Karpas-422 (cell line): ENCODE measurements around the gene RHOV. TPM values are rescaled to one million over a fixed set of nuclear protein-coding genes. Genes with fewer than 3 reads are reported as not detected.

Source experiments
- DNase-seq: peaks from one replicate; pipeline ENCODE4 v3.0.0-alpha.2; 2015
- H2AFZ ChIP-seq: fragments of 200-600 bp; sonication (generic); 2 replicates; pipeline ENCODE4 v1.6.1; 2014; ENCODE audit warnings: antibody characterized with exemption, low read length, mixed read lengths
- H3K27ac ChIP-seq: fragments of 200-600 bp; sonication (generic); 2 replicates; pipeline ENCODE4 v1.5.1; 2014; ENCODE audit warnings: mild to moderate bottlenecking, low read length, moderate library complexity
- H3K27me3 ChIP-seq: fragments of 200-600 bp; sonication (generic); 2 replicates; pipeline ENCODE4 v1.6.1; 2014; ENCODE audit warnings: low read length, mixed read lengths
- H3K36me3 ChIP-seq: fragments of 200-600 bp; sonication (generic); 2 replicates; pipeline ENCODE4 v1.6.1; 2014; ENCODE audit warnings: low read length, mixed read lengths; ENCODE audit not compliant: insufficient read depth
- H3K4me1 ChIP-seq: fragments of 200-600 bp; sonication (generic); 2 replicates; pipeline ENCODE4 v1.6.1; 2014; ENCODE audit warnings: mild to moderate bottlenecking, low read length, mixed read lengths
- H3K4me2 ChIP-seq: fragments of 200-600 bp; sonication (generic); 2 replicates; pipeline ENCODE4 v1.6.1; 2014; ENCODE audit warnings: low read length, low read depth, mild to moderate bottlenecking; ENCODE audit not compliant: poor library complexity, severe bottlenecking
- H3K4me3 ChIP-seq: fragments of 200-600 bp; sonication (generic); 2 replicates; pipeline ENCODE4 v1.5.1; 2014; ENCODE audit warnings: mild to moderate bottlenecking, antibody characterized with exemption, low read length, mixed read lengths
- H3K79me2 ChIP-seq: fragments of 200-600 bp; sonication (generic); 2 replicates; pipeline ENCODE4 v1.6.1; 2014; ENCODE audit warnings: mild to moderate bottlenecking, low read length, mixed read lengths
- H3K9ac ChIP-seq: fragments of 200-600 bp; sonication (generic); 2 replicates; pipeline ENCODE4 v1.6.0; 2014; ENCODE audit warnings: low read length
- H3K9me2 ChIP-seq: fragments of 200-600 bp; sonication (generic), shearing (Covaris generic); replicated peaks from 2 replicates; pipeline ENCODE4 v1.6.0; 2014; ENCODE audit warnings: mild to moderate bottlenecking, low read length, moderate library complexity; ENCODE audit not compliant: insufficient read depth
- H3K9me3 ChIP-seq: fragments of 300-700, 200-600 bp; sonication (generic); 2 replicates; pipeline ENCODE4 v1.6.1; 2014; ENCODE audit warnings: low read length, mixed read lengths
- H4K20me1 ChIP-seq: fragments of 200-600 bp; sonication (generic); 2 replicates; pipeline ENCODE4 v1.6.1; 2014; ENCODE audit warnings: mild to moderate bottlenecking, antibody characterized with exemption, low read length, low read depth; ENCODE audit not compliant: insufficient read depth
- total RNA-seq: library from RNA; depleted of rRNA; stranded (reverse); fragments of >200 nt; shearing (Covaris generic); gene quantifications from 2 replicates; pipeline ENCODE4 v1.2.3, GENCODE V29; 2014; ENCODE audit warnings: low replicate concordance

RHOV gene
- total RNA-seq, 1 experiment from 2014 or later = not detected

- DNase-seq = no peak
- Histone ChIP-seq H3K9me3 (no peaks in the 10 kb centered on the region), H3K4me2 (no peak overlapping the region), H3K36me3 (no peaks in the 10 kb centered on the region), H2AFZ (no peak overlapping the region), H3K4me1 (peaks cover 14% of the 10 kb centered on the region), H4K20me1 (no peaks in the 10 kb centered on the region), H3K27me3 (no peaks in the 10 kb centered on the region), H3K4me3 (no peak overlapping the region), H3K9ac (no peak overlapping the region), H3K9me2 (no peaks in the 10 kb centered on the region), H3K79me2 (no peaks in the 10 kb centered on the region), H3K27ac (no peak overlapping the region)
Observed at GRCh38 chr15:40850576-40851112, 23.4 kb downstream of the RHOV start.

DNA sequence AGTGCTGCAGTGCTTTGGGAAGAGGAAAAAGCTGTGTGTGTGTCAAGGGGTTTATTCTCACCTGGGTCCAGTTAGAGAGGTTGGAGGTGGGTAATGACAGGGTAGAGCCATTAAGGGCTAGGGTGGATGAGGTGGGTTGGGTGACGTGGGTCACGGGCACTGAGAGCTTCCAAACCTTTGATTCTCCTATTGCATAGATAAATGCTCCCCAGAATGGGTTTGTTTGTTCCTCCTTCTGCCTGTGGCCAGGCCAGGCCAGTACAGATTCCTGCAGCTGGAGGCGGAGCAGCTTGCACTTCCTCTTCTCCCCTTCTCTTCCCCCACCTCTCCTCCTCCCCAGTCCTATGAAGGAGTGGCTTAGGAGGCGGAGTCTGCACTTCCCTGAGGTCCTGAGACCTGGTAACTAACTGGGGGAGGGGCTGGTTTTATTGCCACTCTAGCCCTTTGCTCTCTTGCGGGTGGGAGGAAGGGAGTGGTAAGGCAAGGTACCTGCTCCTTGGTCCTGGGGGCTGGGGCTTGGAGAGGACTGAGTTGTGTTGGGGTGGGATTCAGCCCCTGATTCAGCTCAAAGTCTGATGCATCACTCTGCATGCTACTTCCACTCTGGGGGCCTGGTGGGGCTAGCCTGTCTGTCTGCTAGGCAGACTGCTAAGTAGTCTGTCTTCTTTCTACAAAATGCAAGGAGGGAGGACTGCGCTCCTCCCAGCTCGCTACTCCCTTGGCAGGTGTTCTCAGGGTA is 26.6 kb downstream of the RHOV start:
- H3K79me2 ChIP-seq = no peaks in the 10 kb centered on the region
- H3K9ac ChIP-seq = peak overlapping the region; percentile 29; the same call in 1 of the 2 replicates
- no peaks in the 10 kb centered on the region for H3K36me3 ChIP-seq
- peaks cover 27% of the 10 kb centered on the region for H3K4me1 ChIP-seq
- H3K4me3 ChIP-seq = no peak overlapping the region
- H3K9me2 ChIP-seq = no peaks in the 10 kb centered on the region
- H2AFZ ChIP-seq = peak overlapping the region; percentile 31; the same call in 1 of the 2 replicates
- no peaks in the 10 kb centered on the region for H4K20me1 ChIP-seq
- peak; percentile 82 for DNase-seq
- no peak overlapping the region for H3K27ac ChIP-seq
- no peaks in the 10 kb centered on the region for H3K9me3 ChIP-seq
- no peaks in the 10 kb centered on the region for H3K27me3 ChIP-seq
- peak overlapping the region; percentile 24 for H3K4me2 ChIP-seq

- Histone ChIP-seq H2AFZ (peak overlapping the region; percentile 31; the same call in 1 of the 2 replicates), H3K4me3 (no peak overlapping the region), H3K4me1 (peaks cover 27% of the 10 kb centered on the region), H3K27me3 (no peaks in the 10 kb centered on the region), H3K9me3 (no peaks in the 10 kb centered on the region), H3K9me2 (no peaks in the 10 kb centered on the region), H3K4me2 (peak overlapping the region; percentile 24), H3K9ac (peak overlapping the region; percentile 29; the same call in 1 of the 2 replicates), H3K36me3 (no peaks in the 10 kb centered on the region), H3K27ac (no peak overlapping the region), H4K20me1 (no peaks in the 10 kb centered on the region), H3K79me2 (no peaks in the 10 kb centered on the region)
- DNase-seq = no peak
Observed at GRCh38 chr15:40846841-40847222, 27.2 kb downstream of the RHOV start.

DNA sequence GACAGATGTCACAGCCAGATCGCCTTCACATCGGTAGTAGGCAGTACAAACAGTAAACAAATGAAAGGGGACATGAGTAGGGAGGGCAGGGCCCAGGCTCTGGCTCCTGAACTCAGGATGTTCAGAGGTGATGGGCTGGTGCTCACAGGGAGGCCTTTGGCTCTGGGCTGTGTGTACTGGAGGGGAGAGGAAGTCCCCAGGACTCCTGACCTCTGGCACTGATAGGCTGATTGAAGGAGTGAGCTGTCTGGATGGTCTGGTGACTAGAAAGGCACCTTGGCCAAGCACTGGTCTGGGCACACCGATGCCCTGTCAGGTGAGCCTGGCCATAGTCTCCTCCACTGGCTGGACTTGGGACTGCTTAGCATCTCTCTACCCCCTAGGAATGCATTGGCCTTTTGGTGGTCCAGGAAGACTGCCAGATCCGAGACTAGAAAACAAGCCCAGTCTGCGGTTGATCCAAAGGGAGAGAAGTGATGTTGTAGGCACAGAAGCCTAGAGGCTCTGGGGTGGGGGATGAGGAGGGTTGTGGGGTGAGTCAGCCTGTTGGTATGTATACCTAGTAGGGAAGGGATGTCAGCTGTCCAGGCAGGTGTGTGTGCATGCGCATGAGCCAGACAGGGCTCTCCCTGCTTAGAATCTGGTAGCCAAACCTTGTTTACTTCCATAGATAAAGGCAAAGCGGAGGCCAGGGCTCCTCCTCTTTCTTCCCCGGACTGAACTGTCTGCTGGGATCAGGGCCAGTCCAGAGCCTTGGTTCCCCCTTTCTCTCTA is 28.3 kb downstream of the RHOV start:
- Histone ChIP-seq H3K4me1 (peaks cover 27% of the 10 kb centered on the region), H2AFZ (no peak overlapping the region), H3K9me2 (no peaks in the 10 kb centered on the region), H3K4me2 (no peak overlapping the region), H4K20me1 (no peaks in the 10 kb centered on the region), H3K4me3 (no peak overlapping the region), H3K79me2 (no peaks in the 10 kb centered on the region), H3K36me3 (no peaks in the 10 kb centered on the region), H3K27me3 (no peaks in the 10 kb centered on the region), H3K9ac (no peak overlapping the region), H3K27ac (no peak overlapping the region), H3K9me3 (no peaks in the 10 kb centered on the region)
- DNase-seq = no peak

- Histone ChIP-seq H3K9me2 (no peaks in the 10 kb centered on the region), H4K20me1 (no peaks in the 10 kb centered on the region), H3K4me2 (no peak overlapping the region), H3K36me3 (no peaks in the 10 kb centered on the region), H2AFZ (no peak overlapping the region), H3K9ac (no peak overlapping the region), H3K4me1 (peaks cover 27% of the 10 kb centered on the region), H3K79me2 (no peaks in the 10 kb centered on the region), H3K27ac (no peak overlapping the region), H3K27me3 (no peaks in the 10 kb centered on the region), H3K4me3 (no peak overlapping the region), H3K9me3 (no peaks in the 10 kb centered on the region)
- no peak for DNase-seq
Observed at GRCh38 chr15:40845036-40845435, 29.0 kb downstream of the RHOV start.

- H3K9ac ChIP-seq = no peak overlapping the region
- no peak for DNase-seq
Observed at GRCh38 chr15:40844696-40845030, 29.4 kb downstream of the RHOV start.

DNA sequence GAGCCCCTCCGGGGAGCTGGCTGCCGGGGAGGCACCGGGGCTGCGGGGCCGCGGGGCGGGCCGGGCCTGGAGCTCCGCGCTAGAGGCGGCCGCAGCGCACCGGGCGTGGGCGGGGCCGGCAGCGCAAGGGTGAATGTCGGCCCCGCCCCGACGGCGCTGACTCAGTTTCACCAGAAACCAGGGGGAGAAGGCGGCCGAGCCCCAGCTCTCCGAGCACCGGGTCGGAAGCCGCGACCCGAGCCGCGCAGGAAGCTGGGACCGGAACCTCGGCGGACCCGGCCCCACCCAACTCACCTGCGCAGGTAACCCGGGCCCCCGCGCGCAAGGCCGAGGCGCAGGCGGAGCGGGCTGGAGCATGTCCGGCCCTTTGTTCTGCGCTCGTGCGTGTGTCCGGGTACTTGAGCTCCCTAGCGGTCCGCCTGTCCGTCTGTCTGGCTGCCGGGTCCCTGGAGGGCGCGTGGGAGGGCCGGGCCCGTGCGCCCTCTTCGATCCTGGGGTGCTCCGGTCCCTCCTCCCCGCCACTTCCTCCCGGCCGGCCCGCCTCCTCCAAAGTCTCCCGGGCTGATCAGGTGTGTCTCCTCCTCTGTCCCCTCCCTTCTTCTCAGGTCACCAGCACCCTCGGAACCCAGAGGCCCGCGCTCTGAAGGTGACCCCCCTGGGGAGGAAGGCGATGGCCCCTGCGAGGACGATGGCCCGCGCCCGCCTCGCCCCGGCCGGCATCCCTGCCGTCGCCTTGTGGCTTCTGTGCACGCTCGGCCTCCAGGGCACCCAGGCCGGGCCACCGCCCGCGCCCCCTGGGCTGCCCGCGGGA is 29.9 kb downstream of the RHOV start, which contains the start of gene SPINT1:
TSS of gene SPINT1 (plus strand) at position 164 of the 811 bp plus-strand sequence. CDS start at position 671, 507 bp downstream.
- no peak for DNase-seq
- Histone ChIP-seq H3K9ac (peak within 1 kb of the TSS; percentile 29; the same call in 1 of the 2 replicates), H3K36me3 (no peaks in the 10 kb centered on the region), H3K4me3 (peak within 1 kb of the TSS; percentile 58), H3K27ac (no peak within 1 kb of the TSS), H3K4me2 (peak within 1 kb of the TSS; percentile 64), H3K4me1 (peaks cover 27% of the 10 kb centered on the region), H3K79me2 (no peaks in the 10 kb centered on the region), H3K9me3 (no peaks in the 10 kb centered on the region), H4K20me1 (no peaks in the 10 kb centered on the region), H3K27me3 (no peaks in the 10 kb centered on the region), H3K9me2 (no peaks in the 10 kb centered on the region), H2AFZ (peak within 1 kb of the TSS; percentile 54; the same call in 1 of the 2 replicates)

More at GRCh38 chr15:40844696-40845030, 29.4 kb downstream of the RHOV start:
- Histone ChIP-seq H4K20me1 (no peaks in the 10 kb centered on the region), H3K9me2 (no peaks in the 10 kb centered on the region), H3K27me3 (no peaks in the 10 kb centered on the region), H3K4me2 (peak overlapping the region; percentile 64), H3K36me3 (no peaks in the 10 kb centered on the region), H3K4me3 (peak overlapping the region; percentile 58; the same call in 1 of the 2 replicates), H3K27ac (no peak overlapping the region), H3K79me2 (no peaks in the 10 kb centered on the region), H3K4me1 (peaks cover 27% of the 10 kb centered on the region), H2AFZ (peak overlapping the region; percentile 54; the same call in 1 of the 2 replicates), H3K9me3 (no peaks in the 10 kb centered on the region)
